ENCODE data around the gene DNAJC18.

DNA sequence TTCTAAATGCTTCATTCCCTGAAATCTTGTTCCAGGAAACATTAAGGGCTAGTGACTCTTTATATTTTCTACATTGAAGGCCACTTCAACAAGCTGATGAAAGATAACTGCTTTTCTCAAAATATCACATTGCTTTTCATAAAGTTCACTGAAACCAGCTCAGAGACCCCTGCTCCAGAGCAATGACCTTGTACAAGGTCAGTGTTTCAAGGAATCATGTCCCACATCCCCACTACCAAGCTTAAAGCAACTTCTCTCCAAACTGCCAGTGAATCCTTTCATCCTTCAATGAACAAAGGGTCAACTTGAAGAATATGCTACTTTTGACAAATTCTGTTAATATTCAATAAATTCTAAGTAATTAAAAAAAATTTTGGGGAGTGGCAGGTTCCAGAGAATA is 23.5 kb downstream of the DNAJC18 start:
- TF ChIP-seq TOX (CRISPR knock-in tag; IDR thresholded peaks at IDR 0.05; ENCODE audit: borderline replicate concordance) (no peak), RARB (CRISPR knock-in tag; IDR thresholded peaks at IDR 0.05) (no peak)
